GM19372 (cell line): ENCODE data around the gene COPS6.
"Not testable (repeated sequence)": the region's sequence is repeated elsewhere in the genome, so short reads cannot be mapped to it uniquely, and the experiment has no call there.

ENCODE experiments used
- ATAC-seq: cut with Tn5 transposase; IDR thresholded peaks from one replicate; pipeline ENCODE4 v1.9.1; 2021; ENCODE audit warnings: mild to moderate bottlenecking, low read depth, moderate library complexity; ENCODE audit not compliant: unreplicated experiment

Gene COPS6

DNA sequence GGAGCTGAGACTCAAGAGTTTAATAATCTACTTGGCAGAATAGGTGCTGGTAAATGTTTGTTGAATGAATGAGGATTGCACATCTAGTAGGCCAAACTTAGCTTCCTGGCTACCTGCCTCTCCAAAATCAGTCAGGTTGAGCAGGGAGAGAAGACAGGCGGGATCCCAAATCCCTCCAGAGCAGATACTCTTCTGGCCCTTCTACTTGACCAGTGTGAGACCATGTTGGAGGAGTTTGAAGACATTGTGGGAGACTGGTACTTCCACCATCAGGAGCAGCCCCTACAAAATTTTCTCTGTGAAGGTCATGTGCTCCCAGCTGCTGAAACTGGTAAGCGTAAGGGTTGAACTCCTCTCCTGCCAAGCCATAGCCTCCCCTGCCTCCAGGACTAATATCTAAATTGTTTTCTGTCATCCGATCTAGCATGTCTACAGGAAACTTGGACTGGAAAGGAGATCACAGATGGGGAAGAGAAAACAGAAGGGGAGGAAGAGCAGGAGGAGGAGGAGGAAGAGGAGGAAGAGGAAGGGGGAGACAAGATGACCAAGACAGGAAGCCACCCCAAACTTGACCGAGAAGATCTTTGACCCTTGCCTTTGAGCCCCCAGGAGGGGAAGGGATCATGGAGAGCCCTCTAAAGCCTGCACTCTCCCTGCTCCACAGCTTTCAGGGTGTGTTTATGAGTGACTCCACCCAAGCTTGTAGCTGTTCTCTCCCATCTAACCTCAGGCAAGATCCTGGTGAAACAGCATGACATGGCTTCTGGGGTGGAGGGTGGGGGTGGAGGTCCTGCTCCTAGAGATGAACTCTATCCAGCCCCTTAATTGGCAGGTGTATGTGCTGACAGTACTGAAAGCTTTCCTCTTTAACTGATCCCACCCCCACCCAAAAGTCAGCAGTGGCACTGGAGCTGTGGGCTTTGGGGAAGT lies 35.8 kb downstream of the COPS6 start:
- no peak for ATAC-seq

DNA sequence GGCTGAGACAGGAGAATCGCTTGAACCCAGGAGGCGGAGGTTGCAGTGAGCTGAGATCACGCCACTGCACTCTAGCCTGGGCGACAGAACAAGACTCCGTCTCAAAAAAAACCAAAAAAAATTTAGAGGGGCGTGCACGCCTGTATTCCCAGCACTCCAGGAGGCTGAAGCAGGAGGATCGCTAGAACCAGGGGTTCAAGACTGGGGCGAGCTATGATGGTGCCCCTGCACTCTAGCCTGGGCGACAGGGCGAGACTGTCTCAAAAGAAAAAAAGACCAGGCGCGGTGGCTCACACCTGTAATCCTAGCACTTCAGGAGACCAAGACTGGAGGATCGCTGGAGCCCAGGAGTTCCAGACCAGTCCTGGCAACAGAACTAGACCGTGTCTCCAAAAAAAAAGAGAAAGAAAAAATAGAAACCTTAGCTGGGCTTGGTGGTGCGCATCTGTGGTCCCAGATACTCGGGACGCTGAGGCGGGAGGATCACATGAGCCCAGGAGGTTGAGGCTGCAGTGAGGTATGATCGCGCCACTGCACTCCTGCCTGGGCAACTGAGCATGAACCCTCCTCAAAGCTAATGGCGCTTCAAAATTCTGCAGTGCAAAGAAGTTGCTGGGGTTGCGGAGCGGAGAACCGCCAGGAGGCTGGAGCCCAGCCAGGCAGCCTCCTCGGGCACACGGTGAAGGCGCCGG lies 37.6 kb downstream of the COPS6 start:
- ATAC-seq = no peak

- peak; percentile 56 for ATAC-seq
Observed at GRCh38 chr7:100126931-100127865, 38.4 kb downstream of the COPS6 start, which contains the start of gene MBLAC1. TSS of gene MBLAC1 (plus strand) at chr7:100126967. CDS start at chr7:100127396, 429 bp downstream.

- ATAC-seq = no peak
Observed at GRCh38 chr7:100127866-100128636, 39.3 kb downstream of the COPS6 start.

DNA sequence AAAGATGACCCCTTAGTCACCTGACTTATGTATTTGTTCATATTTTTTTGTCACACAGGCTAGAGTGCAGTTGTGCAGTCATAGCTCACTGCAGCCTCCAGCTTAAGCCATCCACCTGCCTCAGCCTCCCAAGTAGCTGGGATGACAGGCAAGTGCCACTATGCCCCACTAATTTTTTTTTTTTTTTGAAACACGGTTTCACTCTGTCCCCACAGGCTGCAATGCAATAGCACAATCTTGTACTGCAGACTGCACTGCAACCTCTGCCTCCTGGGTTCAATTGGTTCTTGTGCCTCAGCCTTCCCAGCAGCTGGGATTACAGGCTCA lies 39.8 kb downstream of the COPS6 start:
- no peak for ATAC-seq

DNA sequence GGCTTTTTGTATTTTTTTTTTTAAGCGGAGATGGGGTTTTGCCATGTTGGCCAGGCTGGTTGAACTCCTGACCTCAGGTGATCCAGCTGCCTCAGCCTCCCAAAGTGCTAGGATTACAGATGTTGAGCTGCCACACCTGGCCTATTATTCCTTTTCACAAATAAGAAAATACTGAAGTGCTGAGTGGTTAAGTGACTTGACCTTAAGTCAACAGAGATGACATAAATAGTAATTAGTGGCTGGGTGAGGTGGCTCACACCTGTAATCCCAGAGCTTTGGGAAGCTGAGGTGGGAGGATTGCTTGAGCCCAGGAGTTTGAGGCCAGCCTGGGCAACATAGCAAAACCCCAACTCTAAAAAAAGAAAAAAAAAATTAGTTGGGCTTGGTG lies 41.4 kb downstream of the COPS6 start:
- not testable (repeated sequence) for ATAC-seq

GRCh38 chr7:100130608-100131453 lies 42.1 kb downstream of the COPS6 start:
- no peak for ATAC-seq

GRCh38 chr7:100132126-100132525 lies 43.4 kb downstream of the COPS6 start:
- no peak for ATAC-seq

DNA sequence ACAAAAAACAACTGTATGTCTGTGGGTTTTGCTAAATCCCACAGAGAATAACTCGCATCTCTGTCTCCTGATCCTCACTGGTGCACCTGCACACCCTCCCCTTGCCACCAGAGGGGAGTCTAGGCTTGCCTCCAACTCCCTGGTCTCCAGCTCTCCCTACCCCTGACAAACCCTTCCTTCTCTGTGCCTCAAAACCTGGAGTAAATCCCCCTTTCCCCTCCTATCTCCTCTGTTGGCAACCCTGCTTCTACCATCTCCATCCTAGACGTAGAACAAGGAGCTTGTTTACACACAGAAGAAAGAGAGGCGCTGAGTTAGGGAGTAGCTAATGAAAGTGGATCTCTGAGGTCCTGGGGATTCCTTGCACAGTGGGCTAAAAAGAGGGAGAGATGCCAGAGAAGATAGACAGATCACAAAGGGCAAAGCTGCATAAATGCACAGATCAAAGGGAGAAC lies 44.0 kb downstream of the COPS6 start:
- ATAC-seq = peak; percentile 53

- ATAC-seq = no peak
Observed at GRCh38 chr7:100137851-100138760, 49.3 kb downstream of the COPS6 start.

DNA sequence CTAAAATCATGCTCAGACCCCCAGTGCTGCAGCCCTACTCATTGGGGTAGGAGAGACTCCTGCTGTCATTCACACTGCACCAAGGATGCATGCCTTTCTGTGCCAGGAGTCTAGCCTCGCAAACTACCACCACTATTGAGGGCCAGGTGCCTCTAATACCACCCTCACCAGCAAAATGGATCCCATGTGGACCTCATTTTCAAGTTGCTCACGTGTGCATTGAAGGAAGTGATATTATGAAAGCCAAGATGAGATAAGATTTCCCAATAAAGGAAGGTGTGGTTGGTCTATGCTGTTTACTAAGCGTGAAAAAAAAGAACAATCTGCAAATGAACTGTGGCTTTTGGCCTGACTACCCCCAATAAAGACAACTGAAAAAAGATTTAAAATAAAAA lies 52.8 kb downstream of the COPS6 start:
- ATAC-seq = no peak
